Measurements from ENCODE around the gene CDK18. TPM values are rescaled to one million over a fixed set of nuclear protein-coding genes. Genes with fewer than 3 reads are reported as not detected.

Gene CDK18
- total RNA-seq, 1 donor from 2014 or later = 0.82 TPM

DNA sequence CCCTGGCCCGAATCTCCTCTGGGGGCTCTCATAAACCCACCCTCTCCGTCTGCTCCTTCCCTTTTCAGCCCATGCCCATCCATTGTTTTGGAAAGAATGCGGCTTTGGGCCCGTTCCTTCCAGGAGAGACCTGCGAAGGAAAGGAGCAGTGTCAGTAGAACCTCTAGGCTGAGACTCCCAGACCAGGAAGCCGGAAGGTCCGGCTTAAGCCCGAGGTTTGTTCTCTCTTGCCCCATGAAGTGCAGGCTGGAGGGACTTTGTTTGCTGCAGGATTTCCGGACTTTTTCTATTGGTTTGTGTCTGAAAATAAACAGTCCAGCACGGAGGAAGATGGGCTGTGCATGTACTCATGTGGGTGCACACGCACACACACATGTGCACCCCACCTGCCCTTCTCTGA is 77.6 kb downstream of the CDK18 start:
- FAIRE-seq = no peak

More for the DNA sequence above, 77.6 kb downstream of the CDK18 start:
- DNase-seq (ENCODE audit: low spot score in 2 of 2) = no peak

Small RNA genes within 50 kb of the gene (small RNA-seq; reads per million reads assigned to genes)
- not detected for gene RNU2-19P

Other genes with a start within 250 kb of the CDK18 start
- 0.41 TPM for gene NUAK2, start 182.9 kb upstream of the CDK18 start, total RNA-seq
- gene KLHDC8A, start 147.7 kb upstream of the CDK18 start, total RNA-seq = 16.7 TPM
- gene LEMD1, start 82.6 kb upstream of the CDK18 start, total RNA-seq = 2.4 TPM
- 0.41 TPM for gene BLACAT1, start 48.6 kb upstream of the CDK18 start, total RNA-seq
- gene ELK4, start 127.3 kb downstream of the CDK18 start, total RNA-seq = 6.9 TPM
- 2.0 TPM for gene SLC45A3, start 175.8 kb downstream of the CDK18 start, total RNA-seq
- gene NUCKS1, start 245.5 kb downstream of the CDK18 start, total RNA-seq = 234 TPM

Data from frontal cortex (tissue), 4 donors.